ENCODE measurements around the gene RMI1.

RMI1 gene

DNA sequence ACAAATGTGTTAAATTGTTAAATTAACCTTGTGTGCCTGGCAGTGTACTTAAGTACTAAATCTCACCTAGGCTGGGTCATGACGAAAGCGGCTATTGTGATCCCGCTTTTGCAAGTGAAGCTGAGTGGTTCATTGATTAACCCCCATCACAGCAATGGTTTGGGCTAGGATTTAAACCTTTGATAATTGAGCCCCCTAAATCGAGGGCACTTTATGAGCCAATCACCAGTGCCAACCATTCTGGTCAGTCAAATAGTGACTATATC lies 23.4 kb upstream of the RMI1 start:
- TF ChIP-seq, protein P1, sequence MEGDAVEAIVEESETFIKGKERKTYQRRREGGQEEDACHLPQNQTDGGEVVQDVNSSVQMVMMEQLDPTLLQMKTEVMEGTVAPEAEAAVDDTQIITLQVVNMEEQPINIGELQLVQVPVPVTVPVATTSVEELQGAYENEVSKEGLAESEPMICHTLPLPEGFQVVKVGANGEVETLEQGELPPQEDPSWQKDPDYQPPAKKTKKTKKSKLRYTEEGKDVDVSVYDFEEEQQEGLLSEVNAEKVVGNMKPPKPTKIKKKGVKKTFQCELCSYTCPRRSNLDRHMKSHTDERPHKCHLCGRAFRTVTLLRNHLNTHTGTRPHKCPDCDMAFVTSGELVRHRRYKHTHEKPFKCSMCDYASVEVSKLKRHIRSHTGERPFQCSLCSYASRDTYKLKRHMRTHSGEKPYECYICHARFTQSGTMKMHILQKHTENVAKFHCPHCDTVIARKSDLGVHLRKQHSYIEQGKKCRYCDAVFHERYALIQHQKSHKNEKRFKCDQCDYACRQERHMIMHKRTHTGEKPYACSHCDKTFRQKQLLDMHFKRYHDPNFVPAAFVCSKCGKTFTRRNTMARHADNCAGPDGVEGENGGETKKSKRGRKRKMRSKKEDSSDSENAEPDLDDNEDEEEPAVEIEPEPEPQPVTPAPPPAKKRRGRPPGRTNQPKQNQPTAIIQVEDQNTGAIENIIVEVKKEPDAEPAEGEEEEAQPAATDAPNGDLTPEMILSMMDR (conservative IDR thresholded peaks at IDR 0.05; ENCODE audit: low read depth, low read length), result no peak
- H3K4me3 ChIP-seq (ENCODE audit: low read depth, low read length), result peak overlapping the region; percentile 78
- DNase-seq (ENCODE audit: low read depth), result no peak

DNA sequence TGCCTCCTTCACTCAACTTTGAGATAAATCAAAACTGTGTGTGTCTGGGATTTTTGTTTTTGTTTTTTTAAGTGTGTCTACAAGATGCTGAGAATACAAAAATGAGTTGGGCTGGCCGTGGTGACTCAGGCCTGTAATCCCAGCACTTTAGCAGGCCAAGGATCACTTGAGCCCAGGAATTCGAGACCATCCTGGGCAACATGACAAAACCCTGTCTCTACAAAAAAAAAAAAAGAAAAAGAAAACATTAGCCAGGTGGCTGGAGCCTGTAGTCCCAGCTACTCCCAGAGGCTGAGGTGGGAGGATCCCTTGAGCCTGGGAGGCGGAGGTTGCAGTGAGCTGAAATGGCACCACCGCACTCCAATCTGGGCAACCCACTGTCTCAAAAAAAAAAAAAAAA lies 21.5 kb upstream of the RMI1 start:
- TF ChIP-seq, protein P1 (conservative IDR thresholded peaks at IDR 0.05; ENCODE audit: low read depth, low read length), result no peak
- DNase-seq (ENCODE audit: low read depth), result peak; percentile 65
- no peak overlapping the region for H3K4me3 ChIP-seq (ENCODE audit: low read depth, low read length)

DNA sequence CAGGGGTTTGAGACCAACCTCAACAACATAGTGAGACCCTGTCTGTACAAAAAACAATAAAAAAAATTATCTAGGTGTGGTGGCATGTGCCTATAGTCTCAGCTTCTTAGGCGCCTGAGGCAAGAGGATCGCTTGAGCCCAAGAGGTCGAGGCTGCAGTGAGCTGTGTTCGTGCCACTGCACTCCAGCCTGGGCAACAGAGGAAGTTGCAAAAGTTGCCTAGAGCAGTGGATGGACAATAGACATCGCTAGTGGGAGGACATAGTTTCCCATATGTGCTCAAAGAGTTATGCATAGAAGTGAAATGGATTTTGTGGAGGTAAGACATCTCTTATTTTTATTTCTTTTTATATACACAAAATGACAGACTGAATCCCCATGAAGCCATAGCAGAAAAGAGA lies 19.6 kb upstream of the RMI1 start:
- no peak overlapping the region for H3K4me3 ChIP-seq (ENCODE audit: low read depth, low read length)
- TF ChIP-seq, protein P1 (conservative IDR thresholded peaks at IDR 0.05; ENCODE audit: low read depth, low read length), result no peak
- DNase-seq (ENCODE audit: low read depth), result no peak

DNA sequence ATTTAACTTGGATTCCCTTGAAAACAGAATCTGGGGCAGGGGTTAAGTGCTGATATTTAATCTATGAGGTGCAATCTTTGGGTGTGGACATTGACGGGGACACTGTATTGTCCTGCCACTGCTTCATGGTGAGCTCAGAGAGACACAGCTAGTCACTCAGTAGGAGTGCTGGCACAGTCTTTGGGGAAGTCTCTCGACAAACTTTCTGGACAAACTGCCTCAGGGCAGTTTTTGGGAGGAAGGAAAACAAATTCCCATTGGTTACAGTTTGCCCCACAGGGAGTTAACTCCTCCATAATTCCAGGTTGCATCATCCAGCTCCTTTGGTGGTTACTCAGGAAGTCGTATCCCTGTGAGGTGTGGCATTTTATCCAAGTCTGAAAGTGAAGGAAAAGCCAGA lies 18.4 kb upstream of the RMI1 start:
- TF ChIP-seq, protein P1 (conservative IDR thresholded peaks at IDR 0.05; ENCODE audit: low read depth, low read length), result no peak
- DNase-seq (ENCODE audit: low read depth), result no peak
- H3K4me3 ChIP-seq (ENCODE audit: low read depth, low read length), result no peak overlapping the region

DNA sequence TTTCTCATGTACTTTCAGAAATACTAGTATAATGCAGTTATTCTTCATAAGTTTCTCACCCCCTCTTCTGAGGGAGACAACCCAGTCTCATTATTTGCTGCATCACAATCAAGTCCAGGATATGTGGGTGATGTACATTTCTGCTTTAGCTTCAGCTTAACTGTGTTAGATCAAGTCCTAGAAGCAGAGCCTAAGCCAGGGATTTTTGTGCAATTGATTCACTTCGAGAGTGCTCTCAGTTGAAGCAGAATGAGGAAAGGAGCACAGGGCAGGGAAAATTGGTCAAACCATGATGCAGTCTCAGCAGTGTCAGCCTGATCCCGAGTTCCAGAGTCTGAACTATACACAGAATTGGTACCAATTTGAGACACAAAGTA lies 15.6 kb upstream of the RMI1 start:
- H3K4me3 ChIP-seq (ENCODE audit: low read depth, low read length), result no peak overlapping the region
- DNase-seq (ENCODE audit: low read depth), result peak; percentile 40
- TF ChIP-seq, protein P1 (conservative IDR thresholded peaks at IDR 0.05; ENCODE audit: low read depth, low read length), result no peak

DNA sequence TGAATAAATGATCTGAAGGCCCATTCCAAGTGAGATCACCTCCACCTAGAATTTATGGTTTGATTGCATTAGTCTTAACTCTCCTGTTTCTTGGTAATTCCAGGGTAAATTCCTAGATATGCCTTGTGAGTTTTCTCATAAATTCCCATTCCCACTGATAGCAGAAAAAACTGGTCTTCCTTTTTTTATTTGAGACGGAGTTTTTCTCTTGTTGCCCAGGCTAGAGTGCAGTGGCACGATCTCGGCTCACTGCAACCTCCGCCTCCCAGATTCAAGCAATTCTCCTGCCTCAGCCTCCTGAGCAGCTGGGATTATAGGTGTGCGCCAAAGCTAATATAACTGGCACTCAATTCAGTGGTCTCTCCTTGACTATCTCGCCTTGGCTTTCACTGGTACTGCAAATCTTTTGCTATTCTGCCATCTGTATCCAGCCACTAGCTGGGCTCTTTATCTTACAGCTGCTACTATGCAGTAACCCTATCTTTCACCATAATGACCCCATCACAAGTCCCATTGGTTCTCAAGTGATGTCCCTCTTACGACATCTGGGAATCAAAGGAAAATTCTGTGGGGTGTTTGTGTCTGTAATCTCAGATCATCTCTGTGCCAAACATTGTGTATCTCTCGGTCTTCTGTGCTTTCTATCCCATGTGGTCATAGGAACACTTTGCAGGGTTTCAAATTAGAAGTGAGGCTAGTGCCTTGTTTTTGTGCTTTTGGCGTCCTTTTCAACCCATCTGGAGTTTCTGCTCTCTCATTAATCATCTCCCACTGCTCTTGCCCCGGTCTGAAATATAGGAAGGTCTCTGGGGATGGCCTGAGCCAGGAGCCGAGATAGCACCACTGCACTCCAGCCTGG lies 15.0 kb upstream of the RMI1 start:
- DNase-seq (ENCODE audit: low read depth), result peak; percentile 48
- H3K4me3 ChIP-seq (ENCODE audit: low read depth, low read length), result no peak overlapping the region
- TF ChIP-seq, protein P1 (conservative IDR thresholded peaks at IDR 0.05; ENCODE audit: low read depth, low read length), result no peak

DNA sequence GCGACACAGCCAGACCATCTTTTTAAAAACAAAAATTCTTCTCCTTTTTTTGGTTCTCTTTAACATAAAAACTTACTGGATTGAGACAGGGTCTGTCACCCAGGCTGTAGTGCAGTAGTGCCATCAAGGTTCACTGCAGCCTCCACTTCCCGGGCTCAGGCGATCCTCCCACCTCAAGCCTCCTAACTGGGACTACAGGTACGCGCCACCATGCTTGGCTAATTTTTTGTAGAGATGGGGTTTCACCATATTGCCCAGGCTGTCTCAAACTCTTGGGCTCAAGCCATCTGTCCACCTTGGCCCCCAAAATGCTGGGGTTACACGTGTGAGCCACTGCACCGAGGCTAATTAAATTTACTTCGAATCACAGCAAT lies 14.4 kb upstream of the RMI1 start:
- no peak for DNase-seq (ENCODE audit: low read depth)
- TF ChIP-seq, protein P1 (conservative IDR thresholded peaks at IDR 0.05; ENCODE audit: low read depth, low read length), result no peak
- no peak overlapping the region for H3K4me3 ChIP-seq (ENCODE audit: low read depth, low read length)
